GM23338 (cell line): ENCODE results near the gene AGPS. TPM values are rescaled to one million over a fixed set of nuclear protein-coding genes. Genes with fewer than 3 reads are reported as not detected.

Experiments used
- ATAC-seq: fragments of 200-7000 bp; cut with Tn5 transposase; 3 replicates; pipeline ENCODE4 v1.9.1; 2020
- DNase-seq: peaks from one replicate; pipeline ENCODE4 v3.0.0-alpha.2; 2015; ENCODE audit warnings: low spot score
- H2AFZ ChIP-seq: fragments of 200-600 bp; sonication (generic); 2 replicates; pipeline ENCODE4 v1.8.0; 2016; ENCODE audit warnings: antibody characterized with exemption, mild to moderate bottlenecking, moderate library complexity
- H3F3A ChIP-seq: fragments of 200-600 bp; sonication (generic); replicated peaks from 2 replicates; pipeline ENCODE4 v1.8.0; 2017; ENCODE audit warnings: antibody characterized with exemption, mixed run types, low read depth
- H3K27ac ChIP-seq: fragments of 200-600 bp; sonication (generic); 2 replicates; pipeline ENCODE4 v1.6.1; 2016; ENCODE audit warnings: low read depth
- H3K27me3 ChIP-seq: fragments of 200-600 bp; sonication (generic); 2 replicates; pipeline ENCODE4 v1.8.0; 2016; ENCODE audit warnings: mild to moderate bottlenecking, mixed run types, moderate library complexity; ENCODE audit not compliant: insufficient read depth
- H3K36me3 ChIP-seq: fragments of 200-600 bp; sonication (generic); 2 replicates; pipeline ENCODE4 v1.8.0; 2016; ENCODE audit warnings: mild to moderate bottlenecking; ENCODE audit not compliant: insufficient read depth
- H3K4me1 ChIP-seq: fragments of 200-600 bp; sonication (generic); 2 replicates; pipeline ENCODE4 v1.8.0; 2016; ENCODE audit warnings: mild to moderate bottlenecking, moderate library complexity; ENCODE audit not compliant: insufficient read depth
- H3K4me2 ChIP-seq: fragments of 200-600 bp; sonication (generic); 2 replicates; pipeline ENCODE4 v1.7.1; 2017; ENCODE audit warnings: mixed run types
- H3K4me3 ChIP-seq: fragments of 200-600 bp; sonication (generic); 2 replicates; pipeline ENCODE4 v1.6.1; 2016; ENCODE audit warnings: mixed run types
- H3K79me2 ChIP-seq: fragments of 200-600 bp; sonication (generic); replicated peaks from 2 replicates; pipeline ENCODE4 v1.8.0; 2017; ENCODE audit warnings: mild to moderate bottlenecking; ENCODE audit not compliant: insufficient read depth
- H3K9me2 ChIP-seq: fragments of 200-600 bp; sonication (generic); 2 replicates; pipeline ENCODE4 v1.8.0; 2017; ENCODE audit not compliant: insufficient read depth
- H4K20me1 ChIP-seq: fragments of 200-600 bp; sonication (generic); replicated peaks from 2 replicates; pipeline ENCODE4 v1.8.0; 2017; ENCODE audit warnings: mild to moderate bottlenecking; ENCODE audit not compliant: insufficient read depth
- H3K27ac Mint-ChIP-seq: 2 replicates; pipeline ENCODE4 v1.8.0; 2020; ENCODE audit warnings: inconsistent platforms, mild to moderate bottlenecking, moderate library complexity, mixed read lengths
- H3K27me3 Mint-ChIP-seq: 3 replicates; pipeline ENCODE4 v1.8.0; 2022; ENCODE audit warnings: low read depth, mild to moderate bottlenecking, moderate library complexity, mixed read lengths, inconsistent platforms; ENCODE audit not compliant: insufficient read depth, poor library complexity
- H3K36me3 Mint-ChIP-seq: 3 replicates; pipeline ENCODE4 v1.8.0; 2021; ENCODE audit warnings: low read depth, mild to moderate bottlenecking, inconsistent platforms, moderate library complexity, mixed read lengths
- H3K4me1 Mint-ChIP-seq: 3 replicates; pipeline ENCODE4 v1.8.0; 2020; ENCODE audit warnings: mild to moderate bottlenecking, inconsistent platforms, mixed read lengths
- H3K4me3 Mint-ChIP-seq: 3 replicates; pipeline ENCODE4 v1.8.0; 2021; ENCODE audit warnings: moderate library complexity, mild to moderate bottlenecking, inconsistent platforms, mixed read lengths
- H3K9me3 Mint-ChIP-seq: 3 replicates; pipeline ENCODE4 v1.8.0; 2020; ENCODE audit warnings: moderate library complexity, mild to moderate bottlenecking, inconsistent platforms, mixed read lengths
- CREB1 ChIP-seq: fragments of 250-450 bp; sonication (Bioruptor Pico); IDR thresholded peaks from 2 replicates; pipeline ENCODE4 v1.5.0; 2020; ENCODE audit warnings: low read depth, mild to moderate bottlenecking, moderate library complexity
- CTCF ChIP-seq, 2 experiments: fragments of 200-600 bp in 1 of 2; sonication (generic) in 1 of 2; conservative IDR thresholded peaks; 2 replicates each; pipeline versions ENCODE4 v1.5.1 to v1.6.1; 2016 to 2017; ENCODE audit warnings: antibody characterized with exemption in 2 of 2, low read depth in 2 of 2, mild to moderate bottlenecking in 2 of 2, moderate library complexity in 1 of 2
- EZH2 ChIP-seq: fragments of 200-600 bp; sonication (generic); IDR thresholded peaks from one replicate; pipeline ENCODE4 v1.8.0; 2017; ENCODE audit warnings: antibody characterized with exemption, mild to moderate bottlenecking, low read depth; ENCODE audit not compliant: unreplicated experiment
- JUNB ChIP-seq: IDR thresholded peaks from one replicate; pipeline ENCODE4 v1.6.1; 2016; ENCODE audit warnings: antibody characterized with exemption; ENCODE audit not compliant: unreplicated experiment
- NANOG ChIP-seq: IDR thresholded peaks from 2 replicates; pipeline ENCODE4 v1.6.1; 2016; ENCODE audit warnings: antibody characterized with exemption, borderline replicate concordance
- POLR2AphosphoS5 ChIP-seq: IDR thresholded peaks from 2 replicates; pipeline ENCODE4 v1.6.1; 2016; ENCODE audit warnings: antibody characterized with exemption, low read depth
- REST ChIP-seq: IDR thresholded peaks from one replicate; pipeline ENCODE4 v1.6.1; 2018; ENCODE audit warnings: antibody characterized with exemption; ENCODE audit not compliant: unreplicated experiment
- ZNF114 ChIP-seq: fragments of 250-450 bp; sonication (Bioruptor Pico); IDR thresholded peaks from 2 replicates; pipeline ENCODE4 v1.5.0; 2020; ENCODE audit warnings: mild to moderate bottlenecking, moderate library complexity
- ZNF331 ChIP-seq: fragments of 250-450 bp; sonication (Bioruptor Pico); IDR thresholded peaks from 2 replicates; pipeline ENCODE4 v1.5.0; 2020; ENCODE audit warnings: low read depth, mild to moderate bottlenecking, moderate library complexity
- ZNF462 ChIP-seq: fragments of 250-450 bp; sonication (Bioruptor Pico); IDR thresholded peaks from 2 replicates; pipeline ENCODE4 v1.5.0; 2020; ENCODE audit warnings: mild to moderate bottlenecking, moderate library complexity
- polyA plus RNA-seq: library from polyadenylated mRNA; unstranded; fragments of >200 nt; fragmentation: Nextera tagmentation; extraction: Ambion mirVana; gene quantifications from 2 replicates; pipeline ENCODE4 v1.2.1, GENCODE V29; 2016
- total RNA-seq: library from RNA; depleted of rRNA; stranded (reverse); fragments of >200 nt; shearing (Covaris generic); gene quantifications from 2 replicates; pipeline ENCODE4 v1.2.3, GENCODE V29; 2014

Gene AGPS
- total and polyA plus RNA-seq, 2 experiments from 2014 or later: 14.6 to 73.2 TPM

- DNase-seq (no peak), ATAC-seq (no peak)
- H3K27me3 ChIP-seq: no peaks in the 10 kb centered on the region
- no peaks in the 10 kb centered on the region for H3F3A ChIP-seq
- H4K20me1 ChIP-seq: no peaks in the 10 kb centered on the region
- H3K36me3 ChIP-seq: no peaks in the 10 kb centered on the region
- H3K36me3 Mint-ChIP-seq: peaks cover 20% of the 10 kb centered on the region
- H3K4me2 ChIP-seq: no peak overlapping the region
- H3K9me2 ChIP-seq: no peaks in the 10 kb centered on the region
- TF ChIP-seq CREB1: no peak
- no peaks in the 10 kb centered on the region for H3K27me3 Mint-ChIP-seq
- H3K27ac ChIP-seq: no peak overlapping the region
- H2AFZ ChIP-seq: no peak overlapping the region
- no peaks in the 10 kb centered on the region for H3K79me2 ChIP-seq
- no peaks in the 10 kb centered on the region for H3K4me1 ChIP-seq
- H3K4me1 Mint-ChIP-seq: peaks cover 4% of the 10 kb centered on the region; the same call in 1 of the 3 replicates
- H3K4me3 ChIP-seq: no peak overlapping the region
- no peak overlapping the region for H3K27ac Mint-ChIP-seq
- no peak overlapping the region for H3K4me3 Mint-ChIP-seq
- H3K9me3 Mint-ChIP-seq: no peaks in the 10 kb centered on the region
Measured at GRCh38 chr2:177478907-177479306, 86.3 kb downstream of the AGPS start.

GRCh38 chr2:177482195-177482594, 89.6 kb downstream of the AGPS start:
- Histone ChIP-seq H2AFZ (no peak overlapping the region), H3K4me3 (no peak overlapping the region), H3K4me2 (no peak overlapping the region), H3K79me2 (no peaks in the 10 kb centered on the region), H3K9me2 (no peaks in the 10 kb centered on the region), H3K27me3 (no peaks in the 10 kb centered on the region), H3K36me3 (no peaks in the 10 kb centered on the region), H3K4me1 (no peaks in the 10 kb centered on the region), H3F3A (no peaks in the 10 kb centered on the region), H3K27ac (no peak overlapping the region), H4K20me1 (no peaks in the 10 kb centered on the region)
- peaks cover 29% of the 10 kb centered on the region for H3K36me3 Mint-ChIP-seq
- DNase-seq (no peak), ATAC-seq (no peak)
- H3K27me3 Mint-ChIP-seq: peaks cover 3% of the 10 kb centered on the region
- no peaks in the 10 kb centered on the region for H3K4me1 Mint-ChIP-seq
- no peak overlapping the region for H3K27ac Mint-ChIP-seq
- no peak overlapping the region for H3K4me3 Mint-ChIP-seq
- no peaks in the 10 kb centered on the region for H3K9me3 Mint-ChIP-seq
- no peak for TF ChIP-seq REST
- no peak for TF ChIP-seq CREB1
- no peak for TF ChIP-seq ZNF462 (CRISPR knock-in tag)
- TF ChIP-seq JUNB: no peak
- TF ChIP-seq POLR2AphosphoS5: no peak
- TF ChIP-seq CTCF (conservative IDR thresholded peaks at IDR 0.05; ENCODE audit: low read depth in 2 of 2): no peak
- TF ChIP-seq ZNF114 (CRISPR knock-in tag): no peak
- TF ChIP-seq ZNF331 (CRISPR knock-in tag): no peak
- no peak for TF ChIP-seq NANOG
- no peak for TF ChIP-seq EZH2
